Measurements from ENCODE around the gene TECR. TPM values are rescaled to one million over a fixed set of nuclear protein-coding genes. Genes with fewer than 3 reads are reported as not detected.

TECR gene
- total RNA-seq, 4 donors from 2014 or later: 75.5 to 126 (median 99.0) TPM

DNA sequence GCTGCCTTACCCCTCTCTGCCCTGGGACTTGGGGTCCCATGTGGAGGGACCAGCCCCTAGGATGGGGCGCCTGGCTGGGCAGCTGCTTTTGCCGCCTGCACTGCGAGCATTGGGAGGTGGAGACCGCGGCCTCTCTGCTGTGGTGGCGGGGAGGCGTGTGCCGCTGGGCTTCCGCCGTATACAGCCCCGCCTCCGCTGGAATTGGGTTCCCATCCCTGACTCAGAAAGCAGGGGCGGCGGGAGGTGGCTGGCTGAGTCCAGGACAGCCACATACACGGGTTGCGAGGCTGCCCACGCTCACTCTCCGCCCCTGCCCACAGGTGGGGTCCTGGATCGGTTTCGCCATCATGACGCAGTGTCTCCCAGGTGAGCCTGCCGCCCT, 35.9 kb downstream of the TECR start:
- TF ChIP-seq, protein P1, sequence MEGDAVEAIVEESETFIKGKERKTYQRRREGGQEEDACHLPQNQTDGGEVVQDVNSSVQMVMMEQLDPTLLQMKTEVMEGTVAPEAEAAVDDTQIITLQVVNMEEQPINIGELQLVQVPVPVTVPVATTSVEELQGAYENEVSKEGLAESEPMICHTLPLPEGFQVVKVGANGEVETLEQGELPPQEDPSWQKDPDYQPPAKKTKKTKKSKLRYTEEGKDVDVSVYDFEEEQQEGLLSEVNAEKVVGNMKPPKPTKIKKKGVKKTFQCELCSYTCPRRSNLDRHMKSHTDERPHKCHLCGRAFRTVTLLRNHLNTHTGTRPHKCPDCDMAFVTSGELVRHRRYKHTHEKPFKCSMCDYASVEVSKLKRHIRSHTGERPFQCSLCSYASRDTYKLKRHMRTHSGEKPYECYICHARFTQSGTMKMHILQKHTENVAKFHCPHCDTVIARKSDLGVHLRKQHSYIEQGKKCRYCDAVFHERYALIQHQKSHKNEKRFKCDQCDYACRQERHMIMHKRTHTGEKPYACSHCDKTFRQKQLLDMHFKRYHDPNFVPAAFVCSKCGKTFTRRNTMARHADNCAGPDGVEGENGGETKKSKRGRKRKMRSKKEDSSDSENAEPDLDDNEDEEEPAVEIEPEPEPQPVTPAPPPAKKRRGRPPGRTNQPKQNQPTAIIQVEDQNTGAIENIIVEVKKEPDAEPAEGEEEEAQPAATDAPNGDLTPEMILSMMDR (IDR thresholded peaks at IDR 0.05): no peak
- TF ChIP-seq POLR2A (IDR thresholded peaks at IDR 0.05): no peak
- Histone ChIP-seq H3K27ac (no peak overlapping the region), H3K27me3 (no peaks in the 10 kb centered on the region), H3K36me3 (peaks cover 8 to 13% of the 10 kb centered on the region in 2 donors), H3K4me3 (replicated peaks in 1 of 3) (no peak overlapping the region), H3K4me1 (peaks cover 8 to 20% of the 10 kb centered on the region in 2 donors), H3K9me3 (no peaks in the 10 kb centered on the region)
- intact Hi-C loops (cut with DNase I): no loop called here
- WGBS, 2 donors: 88 to 92% methylated on average over 4 to 12 of the region's 22 CpGs
- DNase-seq: no peak

DNA sequence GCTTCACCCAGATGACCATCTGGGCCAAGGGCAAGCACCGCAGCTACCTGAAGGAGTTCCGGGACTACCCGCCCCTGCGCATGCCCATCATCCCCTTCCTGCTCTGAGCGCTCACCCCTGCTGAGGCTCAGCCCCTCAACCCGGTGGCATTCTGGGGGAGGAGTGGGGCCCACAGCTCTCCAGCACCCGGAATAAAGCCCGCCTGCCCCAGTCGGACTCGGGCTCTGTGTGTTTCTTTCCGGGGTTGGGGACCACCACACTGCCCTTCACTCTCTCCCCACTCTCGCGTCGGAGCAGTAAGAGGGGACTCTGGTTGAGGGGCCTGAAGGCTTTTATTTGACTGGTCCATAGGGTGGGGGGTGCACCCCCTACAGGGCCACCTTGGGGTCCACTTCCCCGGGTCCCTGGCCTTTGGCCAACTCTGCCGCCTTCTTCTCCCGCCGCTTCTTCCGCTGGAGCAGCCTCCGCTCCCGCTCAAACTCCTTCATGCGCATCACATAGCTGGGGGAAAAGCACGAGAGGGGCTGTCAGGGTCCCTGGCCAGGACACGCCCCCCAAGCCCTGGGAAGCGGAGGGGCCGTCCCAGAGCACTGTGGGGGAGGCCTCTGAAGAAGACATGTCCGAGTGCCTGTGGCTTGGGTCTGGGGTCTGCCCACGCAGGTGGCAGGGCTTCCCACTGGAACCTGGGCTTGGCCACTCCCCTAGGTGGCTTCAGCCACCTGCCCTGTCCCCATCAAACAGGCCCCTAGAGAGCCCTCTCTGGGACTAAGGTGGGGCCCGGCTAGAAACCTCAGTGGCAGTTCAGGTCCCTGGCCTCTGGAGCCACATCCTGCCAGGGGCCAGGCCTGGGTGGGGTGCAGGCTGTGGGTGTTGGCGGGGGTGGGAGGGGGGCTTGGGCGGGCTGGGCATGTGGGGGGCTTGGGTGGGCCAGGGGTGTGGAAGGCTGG, 36.6 kb downstream of the TECR start:
- H3K4me3 ChIP-seq (replicated peaks in 1 of 3): no peak overlapping the region
- WGBS, 2 donors: 90 to 92% methylated on average over 18 to 23 of the region's 31 CpGs
- H3K4me1 ChIP-seq: peaks cover 14 to 26% of the 10 kb centered on the region in 2 donors
- H3K27me3 ChIP-seq: no peaks in the 10 kb centered on the region
- DNase-seq: no peak
- intact Hi-C loops (cut with DNase I): no loop called here
- no peak for TF ChIP-seq POLR2A (IDR thresholded peaks at IDR 0.05)
- TF ChIP-seq, protein P1 (IDR thresholded peaks at IDR 0.05): no peak
- peaks cover 8 to 13% of the 10 kb centered on the region in 2 donors for H3K36me3 ChIP-seq
- H3K27ac ChIP-seq: no peak overlapping the region
- no peaks in the 10 kb centered on the region for H3K9me3 ChIP-seq

DNA sequence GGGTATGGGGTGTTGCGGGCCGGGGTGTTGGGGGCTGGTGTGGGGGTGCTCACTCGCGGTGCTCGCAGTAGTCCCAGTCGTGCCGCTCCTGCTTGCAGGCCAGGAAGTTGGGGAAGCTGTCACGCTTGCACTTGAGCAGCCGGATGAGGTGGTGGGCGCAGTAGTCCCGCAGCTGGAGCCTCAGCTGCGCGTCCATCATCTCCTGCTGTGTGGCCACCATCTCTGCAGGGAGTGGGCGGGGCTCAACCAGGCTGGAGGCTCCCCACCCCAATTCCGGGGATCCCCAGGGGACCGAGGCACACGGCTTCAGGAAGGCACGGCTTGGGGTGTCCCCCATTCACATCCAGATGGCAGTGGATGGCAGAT, 37.3 kb downstream of the TECR start:
- Histone ChIP-seq H3K9me3 (no peaks in the 10 kb centered on the region), H3K4me1 (peaks cover 16 to 24% of the 10 kb centered on the region in 2 donors), H3K4me3 (replicated peaks in 1 of 3) (no peak overlapping the region), H3K27me3 (no peaks in the 10 kb centered on the region), H3K27ac (no peak overlapping the region), H3K36me3 (peaks cover 8 to 13% of the 10 kb centered on the region in 2 donors)
- intact Hi-C loops (cut with DNase I): no loop called here
- 62 to 96% methylated on average over 3 to 11 of the region's 18 CpGs for WGBS, 2 donors
- DNase-seq: no peak
- TF ChIP-seq, protein P1 (IDR thresholded peaks at IDR 0.05): no peak
- TF ChIP-seq POLR2A (IDR thresholded peaks at IDR 0.05): no peak

DNA sequence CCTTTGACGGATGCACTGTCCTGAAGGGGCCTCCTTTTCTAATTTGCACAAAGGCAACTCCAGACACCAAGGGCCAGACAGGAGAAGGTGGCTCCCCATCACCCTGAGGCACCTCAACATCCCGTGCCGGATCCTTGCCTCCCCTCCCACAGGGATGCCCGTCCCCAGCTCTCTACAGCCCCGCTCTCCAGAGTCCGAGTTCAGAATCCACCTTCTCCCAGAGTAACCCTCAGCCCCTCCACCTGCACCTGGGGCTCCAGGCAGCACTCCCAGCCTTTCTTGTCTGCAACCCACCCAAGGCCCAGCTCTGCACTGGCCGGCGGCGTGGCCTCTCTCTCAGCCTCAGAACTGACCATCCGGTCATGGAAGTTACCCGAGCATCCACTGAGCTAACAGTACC, 37.7 kb downstream of the TECR start:
- 75 to 94% methylated on average over 11 of the region's 11 CpGs for WGBS, 2 donors
- Histone ChIP-seq H3K9me3 (no peaks in the 10 kb centered on the region), H3K4me1 (peaks cover 16 to 20% of the 10 kb centered on the region in 2 donors), H3K27me3 (no peaks in the 10 kb centered on the region), H3K36me3 (peaks cover 8 to 13% of the 10 kb centered on the region in 2 donors), H3K27ac (no peak overlapping the region), H3K4me3 (replicated peaks in 1 of 3) (no peak overlapping the region)
- TF ChIP-seq, protein P1 (IDR thresholded peaks at IDR 0.05): no peak
- no peak for TF ChIP-seq POLR2A (IDR thresholded peaks at IDR 0.05)
- intact Hi-C loops (cut with DNase I): no loop called here
- no peak for DNase-seq

Data from thyroid gland (tissue), 4 donors.